SK-N-MC (cell line): Measurements from ENCODE around the gene FSTL4.
"Not testable (repeated sequence)": the region's sequence is repeated elsewhere in the genome, so short reads cannot be mapped to it uniquely, and the experiment has no call there.

Experiments used
- DNase-seq: peaks from one replicate; pipeline ENCODE4 v3.0.0-alpha.2; 2011; ENCODE audit warnings: low read depth, low spot score
- H3K27ac ChIP-seq: fragments of 200-600 bp; sonication (generic); 2 replicates; pipeline ENCODE4 v1.5.1; 2016; ENCODE audit warnings: mixed run types
- H3K36me3 ChIP-seq: fragments of 200-600 bp; sonication (generic); 2 replicates; pipeline ENCODE4 v1.6.1; 2017; ENCODE audit warnings: antibody characterized with exemption, low read length, mixed read lengths; ENCODE audit not compliant: insufficient read depth
- H3K4me3 ChIP-seq: fragments of 200-600 bp; sonication (generic); 2 replicates; pipeline ENCODE4 v1.5.1; 2016
- H3K9ac ChIP-seq: fragments of 200-600 bp; sonication (generic); 2 replicates; pipeline ENCODE4 v1.8.0; 2017; ENCODE audit warnings: mixed run types, mixed read lengths; ENCODE audit not compliant: insufficient read length
- H3K9me3 ChIP-seq: fragments of 200-600 bp; sonication (generic); 2 replicates; pipeline ENCODE4 v1.6.1; 2017; ENCODE audit warnings: low read depth, mild to moderate bottlenecking, antibody characterized with exemption, low read length, moderate library complexity, mixed read lengths
- EZH2 ChIP-seq: fragments of 200-600 bp; sonication (generic); IDR thresholded peaks from one replicate; pipeline ENCODE4 v1.6.1; 2017; ENCODE audit warnings: antibody characterized with exemption
- FOXP2 ChIP-seq: optimal IDR thresholded peaks from 2 replicates; pipeline ENCODE3; 2011; ENCODE audit warnings: mild to moderate bottlenecking, moderate library complexity; ENCODE audit not compliant: insufficient read depth; ENCODE audit errors: extremely low read length, control extremely low read depth
- POLR2AphosphoS5 ChIP-seq: IDR thresholded peaks from 2 replicates; pipeline ENCODE4 v1.6.1; 2012; ENCODE audit warnings: mild to moderate bottlenecking, low read depth, low read length, borderline replicate concordance

FSTL4 gene

DNA sequence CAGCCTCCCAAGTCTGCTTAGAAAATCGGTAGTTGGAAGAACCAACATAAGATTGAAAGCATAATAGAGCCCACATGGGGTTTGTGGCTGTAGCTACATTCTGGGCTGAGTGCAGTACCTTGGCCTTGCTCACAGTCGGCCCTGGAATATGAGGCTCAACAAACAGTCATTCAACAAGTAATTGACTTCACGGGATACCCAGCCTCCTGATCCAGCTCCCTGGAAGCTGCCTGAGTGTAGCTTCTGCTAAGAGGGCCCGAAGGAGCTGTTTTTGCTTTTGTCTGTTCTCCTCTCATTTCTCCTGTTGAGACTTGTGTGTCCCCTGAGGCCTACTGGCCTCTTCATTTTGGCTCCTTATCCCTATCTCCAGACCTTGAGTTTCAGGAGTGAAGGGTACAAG lies 389.8 kb downstream of the FSTL4 start:
- no peaks in the 10 kb centered on the region for H3K9me3 ChIP-seq
- no peak overlapping the region for H3K27ac ChIP-seq
- H3K36me3 ChIP-seq = no peaks in the 10 kb centered on the region
- H3K9ac ChIP-seq = no peak overlapping the region
- DNase-seq = no peak
- H3K4me3 ChIP-seq = no peak overlapping the region
- no peak for TF ChIP-seq POLR2AphosphoS5
- no peak for TF ChIP-seq FOXP2
- no peak for TF ChIP-seq EZH2

- H3K9me3 ChIP-seq = no peaks in the 10 kb centered on the region
- DNase-seq = no peak
- H3K4me3 ChIP-seq = no peak overlapping the region
- H3K27ac ChIP-seq = no peak overlapping the region
- no peak overlapping the region for H3K9ac ChIP-seq
- no peaks in the 10 kb centered on the region for H3K36me3 ChIP-seq
- TF ChIP-seq EZH2 (no peak), FOXP2 (no peak), POLR2AphosphoS5 (no peak)
Observed at GRCh38 chr5:133222040-133222439, 390.3 kb downstream of the FSTL4 start.

GRCh38 chr5:133220851-133221674 lies 391.3 kb downstream of the FSTL4 start:
- H3K27ac ChIP-seq = no peak overlapping the region
- H3K9ac ChIP-seq = no peak overlapping the region
- no peaks in the 10 kb centered on the region for H3K36me3 ChIP-seq
- H3K4me3 ChIP-seq = no peak overlapping the region
- DNase-seq = no peak
- H3K9me3 ChIP-seq = no peaks in the 10 kb centered on the region
- TF ChIP-seq FOXP2 = no peak
- no peak for TF ChIP-seq EZH2
- TF ChIP-seq POLR2AphosphoS5 = no peak

GRCh38 chr5:133219296-133219695 lies 393.0 kb downstream of the FSTL4 start:
- no peak overlapping the region for H3K4me3 ChIP-seq
- TF ChIP-seq POLR2AphosphoS5 = no peak
- TF ChIP-seq EZH2 = no peak
- TF ChIP-seq FOXP2 = no peak
- H3K36me3 ChIP-seq = no peaks in the 10 kb centered on the region
- no peak overlapping the region for H3K9ac ChIP-seq
- H3K9me3 ChIP-seq = no peaks in the 10 kb centered on the region
- H3K27ac ChIP-seq = no peak overlapping the region
- no peak for DNase-seq

GRCh38 chr5:133216138-133216537 lies 396.2 kb downstream of the FSTL4 start:
- not testable (repeated sequence) for H3K27ac ChIP-seq, DNase-seq, H3K36me3 ChIP-seq, H3K9ac ChIP-seq, H3K9me3 ChIP-seq, H3K4me3 ChIP-seq

DNA sequence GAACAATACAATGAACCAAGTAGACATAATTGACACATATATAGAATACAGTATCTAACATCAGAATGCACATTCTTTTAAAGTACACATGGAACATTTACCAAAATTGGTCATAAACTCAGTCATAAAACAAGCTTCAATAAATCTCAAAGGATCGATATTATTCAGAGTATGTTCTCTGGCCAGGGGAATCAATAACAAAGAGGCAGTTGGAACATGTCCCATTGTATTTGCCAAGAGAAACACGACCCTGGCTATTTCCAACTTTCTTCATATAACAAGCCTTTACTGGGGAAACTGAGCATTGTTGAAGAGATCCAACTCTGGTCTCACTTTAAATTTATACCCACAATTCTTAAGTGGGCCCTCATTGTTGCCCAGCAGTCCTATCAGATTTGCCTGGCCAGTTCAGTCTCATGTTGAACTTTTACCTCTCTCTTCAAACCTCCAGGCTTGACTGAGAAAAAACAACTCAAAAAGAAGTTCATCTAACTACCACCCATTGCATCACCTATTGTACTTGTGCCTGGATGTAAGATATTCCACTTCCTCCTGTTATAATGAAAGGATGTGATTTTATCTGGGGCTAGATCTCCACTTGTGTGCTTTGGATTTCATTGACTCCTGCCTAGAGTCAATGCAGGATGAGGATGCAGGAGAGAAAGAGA lies 398.1 kb downstream of the FSTL4 start:
- no peaks in the 10 kb centered on the region for H3K9me3 ChIP-seq
- no peak overlapping the region for H3K9ac ChIP-seq
- H3K27ac ChIP-seq = no peak overlapping the region
- TF ChIP-seq POLR2AphosphoS5 = no peak
- no peak for TF ChIP-seq EZH2
- TF ChIP-seq FOXP2 = no peak
- DNase-seq = no peak
- no peak overlapping the region for H3K4me3 ChIP-seq
- no peaks in the 10 kb centered on the region for H3K36me3 ChIP-seq

DNA sequence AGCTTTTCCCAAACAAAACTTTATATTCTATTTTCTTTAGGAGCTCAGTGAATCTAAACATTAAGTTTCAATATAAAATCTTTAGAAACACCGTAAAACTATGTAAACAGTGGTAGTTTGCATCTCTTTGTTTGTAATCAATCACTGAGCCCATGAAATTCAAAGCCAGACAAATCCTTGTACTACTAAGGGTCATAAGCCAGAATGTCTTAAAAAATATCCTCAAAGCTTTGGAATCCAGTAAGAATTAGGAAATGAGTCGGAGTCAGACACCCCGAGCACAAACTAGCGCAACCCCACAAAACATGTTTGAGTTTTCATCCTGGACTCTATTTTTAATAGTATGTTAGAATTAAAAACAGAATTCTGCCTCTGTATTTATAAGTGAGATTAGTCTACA lies 406.7 kb downstream of the FSTL4 start:
- no peaks in the 10 kb centered on the region for H3K36me3 ChIP-seq
- no peak for DNase-seq
- H3K27ac ChIP-seq = no peak overlapping the region
- H3K9ac ChIP-seq = no peak overlapping the region
- H3K4me3 ChIP-seq = no peak overlapping the region
- H3K9me3 ChIP-seq = no peaks in the 10 kb centered on the region
- TF ChIP-seq FOXP2 = no peak

GRCh38 chr5:133205204-133205603 lies 407.1 kb downstream of the FSTL4 start:
- DNase-seq = no peak
- H3K4me3 ChIP-seq = no peak overlapping the region
- no peak overlapping the region for H3K27ac ChIP-seq

More at GRCh38 chr5:133205204-133205603, 407.1 kb downstream of the FSTL4 start:
- Histone ChIP-seq H3K9me3 (no peaks in the 10 kb centered on the region), H3K9ac (no peak overlapping the region), H3K36me3 (no peaks in the 10 kb centered on the region)
- TF ChIP-seq EZH2 (no peak), POLR2AphosphoS5 (no peak), FOXP2 (no peak)
